GM12891 (cell line): ENCODE data around the gene PABPN1L.

ENCODE experiments used
- DNase-seq: peaks from one replicate; pipeline ENCODE4 v3.0.0; 2011; ENCODE audit warnings: low spot score; ENCODE audit not compliant: insufficient read length
- FAIRE-seq: peaks from 2 replicates; lab custom pipeline; 2011; peaks lifted over from hg19 to GRCh38; lab: Jason Lieb, UNC
- PAX5 ChIP-seq: IDR thresholded peaks from 2 replicates; pipeline ENCODE4 v1.6.1; 2011; ENCODE audit warnings: low read length, moderate library complexity, mild to moderate bottlenecking; ENCODE audit not compliant: insufficient read depth, severe bottlenecking
- POLR2A ChIP-seq: IDR thresholded peaks from 2 replicates; pipeline ENCODE4 v1.6.1; 2011; ENCODE audit warnings: low read depth, low read length, control low read depth
- POLR2AphosphoS5 ChIP-seq: IDR thresholded peaks from 2 replicates; pipeline ENCODE4 v1.6.1; 2011; ENCODE audit warnings: low read depth, low read length, control low read depth
- POU2F2 ChIP-seq: IDR thresholded peaks from 2 replicates; pipeline ENCODE4 v1.6.1; 2011; ENCODE audit warnings: low read depth, mild to moderate bottlenecking, control low read depth, low read length, moderate library complexity
- SPI1 ChIP-seq: IDR thresholded peaks from 2 replicates; pipeline ENCODE4 v1.6.1; 2011; ENCODE audit warnings: low read depth, low read length, control low read depth
- TAF1 ChIP-seq: IDR thresholded peaks from 2 replicates; pipeline ENCODE4 v1.6.1; 2011; ENCODE audit warnings: low read depth, low read length, control low read depth

The PABPN1L gene

DNA sequence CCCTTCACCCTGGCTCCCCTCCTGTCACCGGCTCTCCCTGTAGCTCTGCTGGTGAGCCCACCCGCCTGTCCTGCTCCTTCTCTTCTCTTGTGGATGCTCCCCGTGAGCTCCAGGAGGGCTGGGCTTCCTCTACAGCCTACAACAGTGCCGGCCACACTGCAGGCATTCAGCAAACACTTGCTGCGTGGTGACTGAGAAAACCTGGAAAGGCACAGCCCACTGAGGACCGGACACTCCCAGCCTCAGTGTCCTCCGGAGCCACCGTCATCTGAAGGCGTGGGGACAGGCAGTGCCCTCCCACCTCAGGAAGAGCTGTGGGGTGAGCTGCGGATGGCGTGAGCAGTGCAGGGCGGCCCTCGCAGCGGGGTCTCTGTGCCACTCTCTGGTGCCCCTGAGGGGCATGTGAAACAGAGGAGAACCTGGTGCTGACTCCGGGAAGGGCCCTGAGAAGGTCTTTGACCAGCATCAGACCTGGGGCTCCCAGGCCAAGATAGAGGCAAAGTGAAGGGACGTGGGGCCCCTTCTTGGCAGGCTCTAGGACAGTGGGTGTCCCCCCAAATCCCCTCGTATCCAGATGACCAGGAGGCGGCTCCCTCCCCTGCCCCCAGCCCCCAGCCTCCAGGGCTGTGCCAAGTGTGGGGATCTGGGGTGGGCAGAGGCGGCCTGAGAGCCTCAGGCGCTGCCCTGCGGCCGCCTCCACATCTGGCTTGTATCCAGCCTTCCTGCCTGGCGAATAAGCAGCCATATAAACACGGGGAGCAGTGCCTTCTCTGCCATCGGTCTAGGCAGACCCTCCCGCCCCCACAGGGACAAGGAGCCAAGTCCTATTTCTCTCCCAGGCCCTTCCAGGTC lies 44.0 kb upstream of the PABPN1L start:
- FAIRE-seq (no peak), DNase-seq (no peak)
- TF ChIP-seq TAF1 (no peak), POLR2AphosphoS5 (no peak), POU2F2 (no peak)

DNA sequence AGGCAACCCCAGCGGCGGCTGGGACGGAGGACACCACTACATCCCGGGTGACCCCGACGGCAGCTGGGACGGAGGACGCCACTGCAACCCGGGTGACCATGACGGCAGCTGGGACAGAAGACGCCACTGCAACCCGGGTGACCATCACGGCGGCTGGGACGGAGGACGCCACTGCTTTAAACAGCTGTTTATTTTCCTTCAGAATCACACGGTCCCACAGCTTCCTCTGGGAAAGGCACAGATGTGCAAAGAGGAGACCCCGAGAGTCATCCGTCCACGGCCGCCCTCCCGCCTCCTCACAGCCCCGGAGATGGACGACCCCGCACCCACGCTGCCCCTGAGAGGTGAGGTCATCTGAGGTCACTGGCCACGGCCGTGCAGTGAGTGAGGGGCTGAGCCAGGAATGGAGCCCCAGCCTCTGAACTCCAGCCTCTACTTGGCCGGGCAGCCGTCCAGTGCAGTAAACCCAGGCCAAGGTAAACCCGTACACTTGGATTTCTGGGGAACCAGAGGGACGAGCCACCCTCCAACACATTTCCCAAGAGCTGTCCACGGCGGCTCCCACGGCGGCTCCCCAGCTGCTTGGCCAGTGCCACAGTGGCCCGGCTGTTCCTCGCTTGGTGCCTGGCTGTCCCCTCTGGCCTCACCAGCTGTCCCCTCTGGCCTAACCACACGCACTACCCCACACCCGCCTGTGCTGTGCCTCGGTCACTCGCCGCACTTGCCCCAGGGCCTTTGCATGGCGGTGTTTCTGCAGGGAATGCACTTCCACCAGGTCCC lies 43.2 kb upstream of the PABPN1L start:
- DNase-seq (no peak), FAIRE-seq (no peak)
- TF ChIP-seq TAF1: no peak
- TF ChIP-seq POLR2A: no peak
- no peak for TF ChIP-seq POLR2AphosphoS5
- TF ChIP-seq SPI1: no peak
- no peak for TF ChIP-seq PAX5
- TF ChIP-seq POU2F2: no peak

DNA sequence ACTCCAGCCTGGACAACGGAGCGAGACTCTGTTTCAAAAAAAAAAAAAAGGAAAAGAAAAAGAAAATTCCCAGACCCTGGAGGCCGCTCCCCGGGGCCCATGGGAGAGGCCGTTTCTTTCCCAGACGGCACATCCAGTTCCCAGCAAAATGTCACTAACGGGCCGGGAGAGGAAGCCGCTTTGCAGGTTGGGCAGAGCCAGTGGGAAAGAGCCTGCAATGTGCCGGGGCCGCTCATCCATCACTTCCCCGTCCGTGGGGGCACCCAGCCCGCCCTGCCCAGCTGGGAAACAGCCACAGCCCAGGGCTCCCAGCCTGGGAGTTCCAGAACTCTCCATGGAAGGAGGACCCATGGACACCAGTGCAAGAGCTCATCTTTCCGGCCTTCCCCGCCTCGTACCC lies 41.8 kb upstream of the PABPN1L start:
- no peak for FAIRE-seq
- TF ChIP-seq POLR2A: no peak
- TF ChIP-seq SPI1: no peak
- no peak for TF ChIP-seq POU2F2
- TF ChIP-seq TAF1: no peak
- no peak for TF ChIP-seq POLR2AphosphoS5
- TF ChIP-seq PAX5: no peak
- DNase-seq: no peak

DNA sequence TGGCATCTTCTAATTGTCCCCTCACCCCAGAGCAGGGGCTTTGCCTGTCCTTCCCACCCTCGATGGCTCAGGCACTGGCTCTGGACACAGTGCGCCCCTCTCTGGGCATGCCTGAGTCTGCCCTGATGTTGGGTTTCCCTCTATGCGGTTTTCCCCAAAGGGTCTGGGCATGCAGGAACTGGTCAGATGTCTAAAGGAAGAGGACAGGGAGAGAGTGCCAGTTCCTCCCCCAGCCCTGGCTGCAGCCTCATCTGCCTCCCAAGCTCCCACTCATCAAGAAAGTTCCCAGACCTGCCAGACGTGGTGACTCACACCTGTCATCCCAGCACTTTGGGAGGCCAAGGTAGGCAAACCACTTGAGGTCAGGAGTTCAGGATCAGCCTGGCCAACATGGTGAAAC lies 41.3 kb upstream of the PABPN1L start:
- TF ChIP-seq PAX5 (no peak), POLR2A (no peak), SPI1 (no peak), POLR2AphosphoS5 (no peak)
- FAIRE-seq (no peak), DNase-seq (no peak)

DNA sequence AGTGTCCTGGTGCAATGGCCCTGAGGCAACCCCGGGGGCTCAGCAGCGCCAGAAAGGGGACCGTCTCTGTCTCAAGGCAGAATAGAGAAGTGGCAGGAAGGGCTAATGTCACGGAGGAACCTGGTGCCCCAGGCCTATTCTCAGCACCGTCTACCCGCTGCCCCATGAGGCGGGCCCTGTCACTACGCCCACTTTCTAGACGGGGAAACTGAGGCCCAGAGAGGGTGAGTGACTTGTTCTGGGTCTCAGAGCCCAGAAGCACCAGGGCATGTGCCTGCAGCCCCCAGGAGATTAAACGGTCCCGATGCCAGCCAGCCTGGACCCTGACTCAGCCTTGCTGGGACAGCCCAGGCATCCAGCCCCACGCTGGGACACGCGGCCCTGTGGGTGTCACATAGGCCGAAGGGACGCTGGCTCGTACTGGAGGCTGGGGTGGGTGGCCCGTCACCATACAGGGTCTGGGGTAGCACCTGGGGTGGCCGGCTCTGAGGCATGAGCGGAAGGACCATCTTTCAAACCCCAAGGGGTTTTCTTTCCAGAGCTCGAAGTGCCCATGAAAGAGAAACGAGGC lies 40.2 kb upstream of the PABPN1L start:
- FAIRE-seq (no peak), DNase-seq (no peak)
- TF ChIP-seq POLR2AphosphoS5 (no peak), POU2F2 (no peak), PAX5 (no peak), POLR2A (no peak), TAF1 (no peak), SPI1 (no peak)

DNA sequence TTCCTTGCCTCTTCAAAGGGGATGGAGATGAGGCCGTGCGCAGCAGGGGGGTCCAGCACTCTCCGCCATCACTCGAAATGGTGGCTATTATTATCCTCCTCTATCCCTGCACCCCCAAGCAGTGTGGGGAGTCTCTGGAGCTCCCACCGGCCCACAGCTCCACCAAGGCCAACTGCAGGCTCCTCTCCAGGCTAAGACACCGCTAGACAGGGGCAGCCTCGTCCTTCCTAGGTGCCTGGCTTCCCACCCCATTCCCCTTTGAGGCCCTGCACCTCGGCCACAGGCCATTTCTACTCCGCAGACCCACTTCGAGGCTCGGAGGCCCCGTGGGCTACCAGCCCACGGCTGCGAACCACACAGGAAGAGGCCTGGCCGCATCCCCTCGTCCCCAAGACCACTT lies 39.6 kb upstream of the PABPN1L start:
- TF ChIP-seq TAF1 (no peak), POLR2AphosphoS5 (no peak), POU2F2 (no peak), SPI1 (no peak), POLR2A (no peak), PAX5 (no peak)
- DNase-seq: no peak
- FAIRE-seq: no peak

DNA sequence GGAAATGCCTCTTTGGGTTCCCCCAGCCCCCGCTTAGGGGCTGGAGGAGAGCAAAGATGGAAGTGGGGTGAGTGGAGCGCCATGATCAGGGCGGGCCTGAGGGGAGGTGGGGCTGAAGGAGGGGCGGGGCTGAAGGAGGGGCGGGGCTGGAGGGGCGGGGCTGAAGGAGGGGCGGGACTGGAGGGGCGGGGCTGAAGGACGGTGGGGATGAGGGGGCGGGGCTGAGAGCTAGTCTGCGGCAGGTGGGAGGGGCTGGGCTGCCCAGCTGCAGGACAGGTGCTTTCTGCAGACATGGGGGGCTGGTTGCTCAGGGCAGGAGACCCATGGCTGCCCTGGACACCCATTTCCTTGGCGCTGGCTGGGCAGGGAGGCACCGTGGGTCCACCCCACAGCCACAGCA lies 39.1 kb upstream of the PABPN1L start:
- FAIRE-seq (no peak), DNase-seq (peak; percentile 92)
- TF ChIP-seq TAF1: no peak
- TF ChIP-seq SPI1: no peak
- TF ChIP-seq POU2F2: no peak
- no peak for TF ChIP-seq POLR2AphosphoS5
- no peak for TF ChIP-seq POLR2A
- no peak for TF ChIP-seq PAX5

DNA sequence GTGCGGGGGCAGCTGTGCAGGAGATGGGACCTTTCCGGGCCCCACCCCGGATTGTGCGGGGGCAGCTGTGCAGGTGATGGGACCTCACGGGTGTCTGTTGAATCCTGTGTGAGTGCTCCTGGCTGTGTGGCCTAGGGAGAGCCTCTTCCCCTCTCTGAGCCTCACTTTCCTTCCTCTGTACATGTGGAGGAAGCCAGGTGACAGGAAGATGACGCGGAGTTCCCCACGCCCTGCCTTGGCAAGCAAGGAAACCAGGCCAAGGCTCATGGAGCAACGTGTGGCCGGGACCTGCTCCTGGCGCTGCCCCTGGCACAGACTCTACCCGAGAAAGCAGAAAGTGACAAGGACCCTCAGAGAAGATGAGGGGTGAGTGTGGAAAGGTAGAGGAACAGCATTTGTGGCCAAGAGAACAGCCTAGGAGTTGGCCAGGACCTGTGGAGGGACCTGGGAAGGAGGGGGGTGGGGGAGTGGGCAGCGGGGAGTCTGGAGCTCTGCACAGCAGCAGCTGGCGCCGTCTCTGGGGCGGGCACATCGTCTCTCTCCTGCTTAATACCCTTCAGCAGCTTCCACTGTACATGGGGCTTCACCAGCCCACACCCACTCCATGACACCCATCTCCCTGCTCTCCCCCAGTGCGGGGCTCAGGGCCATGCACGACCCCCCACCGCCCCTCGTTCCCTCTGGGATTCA lies 38.4 kb upstream of the PABPN1L start:
- DNase-seq (no peak), FAIRE-seq (no peak)
- TF ChIP-seq POLR2AphosphoS5 (no peak), TAF1 (no peak), SPI1 (no peak), POU2F2 (no peak), PAX5 (no peak), POLR2A (no peak)

DNA sequence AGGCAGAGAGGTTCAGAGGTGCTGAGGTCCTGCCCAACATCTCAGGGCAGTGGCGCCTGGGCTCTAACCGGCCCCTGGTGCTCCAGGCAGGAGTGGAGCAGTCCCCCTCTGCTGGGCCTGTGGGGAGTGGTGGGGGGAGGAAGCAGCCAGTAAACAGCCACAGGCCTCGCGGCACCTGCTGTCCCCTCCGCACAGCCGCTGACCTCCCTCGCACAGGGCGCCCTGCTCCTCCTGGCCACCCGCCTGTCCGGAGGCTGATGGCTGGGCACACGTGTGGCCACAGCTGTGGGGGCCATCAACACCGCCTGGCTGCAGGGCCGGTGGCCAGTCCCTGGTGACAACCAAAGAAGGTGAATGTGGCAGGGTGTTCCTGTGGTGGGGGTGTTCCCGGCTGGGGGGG lies 36.8 kb upstream of the PABPN1L start:
- DNase-seq (no peak), FAIRE-seq (no peak)
- TF ChIP-seq POU2F2: no peak
- TF ChIP-seq POLR2A: no peak
- no peak for TF ChIP-seq SPI1
- no peak for TF ChIP-seq TAF1
- no peak for TF ChIP-seq PAX5
- no peak for TF ChIP-seq POLR2AphosphoS5

DNA sequence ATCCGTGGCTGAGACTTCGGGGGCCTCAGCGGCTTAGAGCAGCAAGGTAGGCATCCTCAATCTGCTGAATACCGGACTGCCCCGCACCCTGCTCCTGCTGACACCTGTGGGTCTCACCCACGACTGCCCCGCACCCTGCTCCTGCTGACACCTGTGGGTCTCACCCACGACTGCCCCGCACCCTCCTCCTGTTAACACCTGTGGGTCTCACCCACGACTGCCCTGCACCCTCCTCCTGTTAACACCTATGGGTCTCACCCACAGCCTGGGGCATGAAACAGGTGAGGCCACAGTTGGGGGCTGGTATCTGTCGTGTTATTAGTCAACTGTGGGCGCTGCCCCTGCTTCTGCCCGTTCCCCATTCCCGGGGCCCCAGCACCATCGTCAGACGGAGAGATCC lies 36.3 kb upstream of the PABPN1L start:
- FAIRE-seq: no peak
- TF ChIP-seq POU2F2 (no peak), SPI1 (no peak), TAF1 (no peak), PAX5 (no peak), POLR2AphosphoS5 (no peak), POLR2A (no peak)
- no peak for DNase-seq
